GM19351 (cell line): ENCODE results near the gene NRROS.
A peak's percentile ranks its signal among the peaks of the same experiment; 100 is the strongest.

Experiments
- ATAC-seq: cut with Tn5 transposase; IDR thresholded peaks from one replicate; pipeline ENCODE4 v1.9.1; 2021; ENCODE audit warnings: mild to moderate bottlenecking, moderate library complexity; ENCODE audit not compliant: unreplicated experiment

Gene NRROS

GRCh38 chr3:196677353-196677752 is 37.9 kb downstream of the NRROS start:
- ATAC-seq = no peak

DNA sequence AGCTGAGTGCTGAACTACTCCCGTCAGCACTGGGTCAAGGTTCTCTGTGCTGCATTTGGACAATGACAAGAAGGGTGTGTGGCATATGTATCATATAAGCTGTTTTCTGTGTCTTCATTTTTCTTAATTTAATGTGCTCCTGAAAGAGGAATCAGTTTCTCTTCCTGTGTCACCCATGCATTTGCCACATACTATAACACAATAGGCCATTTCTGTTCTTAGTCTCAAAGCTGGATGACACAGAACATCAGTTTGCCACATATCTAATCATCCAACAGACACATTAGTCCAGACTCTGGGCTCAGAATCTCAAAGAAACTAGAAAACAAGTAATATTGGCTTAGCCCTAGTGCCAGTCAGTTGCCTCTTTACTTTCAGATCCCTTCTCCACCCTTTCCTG is 38.4 kb downstream of the NRROS start:
- ATAC-seq = no peak

DNA sequence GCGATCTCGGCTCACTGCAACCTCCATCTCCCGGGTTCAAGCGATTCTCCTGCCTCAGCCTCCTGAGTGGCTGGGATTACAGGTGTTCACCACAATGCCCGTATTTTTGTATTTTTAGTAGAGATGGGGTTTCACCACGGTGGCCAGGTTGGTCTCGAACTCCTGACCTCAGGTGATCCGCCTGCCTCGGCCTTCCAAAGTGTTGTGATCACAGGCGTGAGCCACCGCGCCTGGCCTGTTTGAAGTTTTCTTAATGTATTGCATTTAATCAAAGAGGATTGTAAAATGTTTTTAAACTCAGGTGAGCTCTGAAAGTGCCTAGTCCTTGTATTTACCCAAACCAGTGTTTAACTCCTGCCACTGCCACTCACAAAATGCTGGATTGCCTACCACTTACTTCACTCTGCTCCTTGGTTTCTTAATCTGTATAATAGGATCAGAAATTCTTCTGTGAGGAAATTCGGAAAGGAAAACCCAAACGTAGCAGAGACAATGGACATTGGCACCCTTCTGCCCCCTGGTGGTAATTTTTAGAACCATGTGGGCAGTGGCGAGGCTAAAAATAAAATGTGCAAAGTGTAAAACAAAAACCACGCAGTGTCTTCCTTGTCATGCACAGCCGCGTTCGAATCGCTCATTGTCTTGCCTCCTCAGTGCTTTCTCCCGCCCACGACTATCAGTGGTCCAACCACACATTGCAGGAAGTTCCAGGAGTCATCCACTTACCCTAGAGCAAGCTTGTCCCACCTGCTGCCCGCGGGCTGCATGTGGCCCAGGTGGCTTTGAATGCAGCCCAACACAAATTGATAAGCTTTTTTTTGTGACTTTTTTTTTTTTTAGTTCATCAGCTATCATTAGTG is 45.3 kb downstream of the NRROS start:
- ATAC-seq = peak; percentile 95

GRCh38 chr3:196686436-196686835 is 46.9 kb downstream of the NRROS start:
- no peak for ATAC-seq

DNA sequence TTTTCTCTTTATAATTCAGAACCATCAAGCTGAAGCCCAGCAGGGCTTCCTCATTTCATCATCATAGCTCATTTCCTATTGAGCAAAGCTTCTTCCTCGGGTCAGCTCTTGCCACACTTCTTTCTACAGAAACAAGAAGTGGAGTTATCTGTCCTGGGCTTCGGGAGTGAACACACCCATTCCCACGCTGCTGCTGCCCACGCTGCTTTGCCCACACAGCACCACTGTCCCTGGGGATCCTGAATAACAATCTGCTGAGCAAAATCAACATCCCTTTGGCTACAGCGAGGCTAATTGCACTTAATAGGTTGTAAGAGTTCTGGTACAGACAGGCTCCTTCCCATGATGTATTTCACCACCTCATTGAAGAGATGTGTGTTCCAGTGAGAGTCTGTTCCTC is 48.9 kb downstream of the NRROS start:
- ATAC-seq = no peak

DNA sequence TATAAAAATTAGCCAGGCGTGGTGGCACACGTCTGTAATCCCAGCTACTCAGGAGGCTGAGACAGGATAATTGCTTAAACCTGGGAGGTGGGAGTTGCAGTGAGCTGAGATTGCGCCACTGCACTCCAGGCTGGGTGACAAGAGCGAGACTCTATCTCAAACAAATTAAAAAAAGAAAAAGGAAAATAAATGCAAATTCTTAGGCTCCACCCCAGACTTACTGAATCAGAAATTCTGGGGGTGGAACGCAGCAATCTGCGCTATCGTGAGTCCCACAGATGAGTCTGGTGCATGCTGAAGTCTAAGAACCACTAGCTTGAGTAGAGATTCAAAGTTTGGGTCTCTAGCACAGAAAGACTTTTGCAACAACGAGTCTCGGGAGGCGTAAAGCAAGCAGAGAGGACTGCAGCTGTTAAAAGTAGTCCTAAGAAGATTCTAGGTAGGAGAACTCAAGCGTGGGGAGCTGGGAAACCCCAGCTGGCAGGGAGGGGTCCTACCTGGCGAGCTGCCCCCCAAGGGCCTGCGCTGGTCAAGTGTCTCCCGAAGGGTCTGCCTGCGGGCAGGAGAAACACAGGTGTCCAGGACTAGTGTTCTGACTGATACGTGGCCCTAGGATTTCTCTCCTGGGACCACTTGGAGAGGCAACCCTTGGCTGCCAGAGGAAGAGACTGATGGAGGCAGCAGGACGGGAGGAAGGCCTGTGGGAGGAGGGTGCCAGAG is 50.6 kb downstream of the NRROS start:
- ATAC-seq = no peak

DNA sequence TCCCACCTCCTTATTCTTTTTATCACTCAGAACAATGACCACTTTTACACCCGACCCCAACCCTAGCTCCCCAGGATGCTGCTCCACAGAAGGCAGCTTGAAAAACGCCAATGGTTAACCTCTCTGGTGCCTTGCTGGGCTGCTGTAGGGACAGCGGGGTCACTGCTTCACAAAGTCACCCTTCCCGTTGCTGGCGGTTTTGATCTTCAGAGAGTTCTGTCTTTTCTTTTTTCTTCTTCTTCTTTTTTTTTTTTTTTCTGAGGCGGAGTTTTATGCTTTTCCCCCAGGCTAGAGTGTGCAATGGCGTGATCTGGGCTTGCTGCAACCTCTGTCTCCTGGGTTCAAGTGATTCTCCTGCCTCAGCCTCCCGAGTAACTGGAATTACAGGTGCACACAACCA is 51.9 kb downstream of the NRROS start:
- no peak for ATAC-seq

DNA sequence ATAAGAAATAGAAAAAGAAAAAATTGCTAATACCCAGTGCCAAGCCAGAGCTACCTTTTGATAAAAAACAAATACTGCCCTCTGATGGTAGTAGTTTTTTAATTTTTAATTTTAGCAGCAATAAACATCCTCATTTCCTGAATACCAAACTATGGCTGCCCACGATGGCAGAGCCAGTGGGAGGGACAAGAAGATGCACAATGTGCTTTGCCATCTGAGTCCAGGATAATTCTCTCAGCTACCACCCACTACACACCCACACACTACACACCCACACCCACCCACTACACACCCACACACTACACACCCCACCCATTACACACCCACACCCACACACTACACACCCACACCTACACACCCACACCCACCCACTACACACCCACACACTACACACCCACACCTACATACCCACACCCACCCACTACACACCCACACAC is 54.7 kb downstream of the NRROS start:
- no peak for ATAC-seq

- no peak for ATAC-seq
Observed at GRCh38 chr3:196694941-196695848, 55.7 kb downstream of the NRROS start.

DNA sequence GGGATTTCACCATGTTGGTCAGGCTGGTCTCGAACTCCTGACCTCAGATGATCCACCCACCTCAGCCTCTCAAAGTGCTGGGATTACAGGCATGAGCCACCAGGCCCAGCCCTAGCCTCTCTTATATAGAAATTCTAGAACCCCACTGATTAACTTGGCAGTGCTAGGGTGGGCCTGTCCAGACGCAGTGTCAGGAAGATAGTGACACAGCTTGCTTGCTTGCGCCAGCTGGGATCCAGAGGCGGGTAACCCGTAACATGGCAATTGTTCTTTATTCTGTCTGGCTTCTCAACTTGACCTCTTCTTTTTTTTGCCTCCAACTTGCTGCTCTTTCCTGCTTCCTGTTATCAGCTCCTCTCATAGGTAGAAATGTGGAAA is 56.3 kb downstream of the NRROS start:
- no peak for ATAC-seq

DNA sequence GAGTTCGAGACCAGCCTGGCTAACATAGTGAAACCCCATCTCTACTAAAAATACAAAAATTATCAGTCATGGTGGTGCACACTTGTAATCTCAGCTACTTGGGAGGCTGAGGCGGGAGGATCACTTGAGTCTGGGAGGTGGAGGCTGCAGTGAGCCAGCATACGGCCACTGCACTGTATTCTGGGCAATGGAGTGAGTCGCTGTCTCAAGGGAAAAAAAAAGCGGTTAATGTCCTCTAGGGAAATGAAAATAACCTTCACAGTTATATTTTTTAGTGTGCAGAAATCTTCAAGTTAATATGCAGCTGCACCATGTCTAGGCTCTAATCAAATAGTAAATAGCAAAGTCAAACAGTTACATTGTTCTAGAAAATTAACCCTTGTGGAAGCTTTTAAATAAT is 57.8 kb downstream of the NRROS start:
- no peak for ATAC-seq

- no peak for ATAC-seq
Observed at GRCh38 chr3:196699749-196700148, 60.3 kb downstream of the NRROS start.

DNA sequence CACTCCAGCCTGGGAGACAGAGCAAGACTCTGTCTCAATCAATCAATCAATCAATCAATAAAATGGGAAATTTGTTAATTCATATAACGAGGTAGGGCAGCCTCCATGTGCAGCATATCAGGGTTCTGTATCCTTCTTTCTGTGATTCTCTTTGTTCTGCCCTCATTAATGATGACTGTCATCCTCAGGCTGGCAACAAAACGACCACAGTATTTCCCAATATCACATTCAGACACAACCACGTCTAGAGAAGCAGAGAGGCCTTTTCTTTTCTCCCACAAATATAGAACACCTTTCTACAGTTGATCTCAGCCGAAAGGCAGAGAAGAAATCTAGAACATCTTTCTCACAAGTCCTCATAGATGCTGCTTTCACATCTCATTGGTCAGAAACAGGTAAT is 61.3 kb downstream of the NRROS start:
- no peak for ATAC-seq

GRCh38 chr3:196706327-196706726 is 66.8 kb downstream of the NRROS start:
- no peak for ATAC-seq

DNA sequence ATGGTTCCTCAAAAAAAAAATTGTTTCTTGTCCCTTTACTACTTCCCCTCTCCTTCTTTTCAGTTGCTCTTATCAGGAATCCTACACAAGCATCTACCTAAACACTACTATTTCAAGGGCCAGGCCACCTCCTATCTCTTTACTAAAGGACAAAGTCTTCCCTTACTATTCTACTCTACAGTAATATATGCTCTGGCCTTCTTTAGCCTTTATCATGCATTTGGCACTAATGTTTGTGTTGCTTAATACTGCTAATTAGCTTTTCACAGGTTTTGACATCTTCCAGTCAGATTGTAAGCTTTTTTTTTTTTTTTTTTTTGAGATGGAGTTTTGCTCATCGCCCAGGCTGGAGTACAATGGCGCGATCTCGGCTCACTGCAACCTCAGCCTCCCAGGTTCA is 67.2 kb downstream of the NRROS start:
- ATAC-seq = no peak

DNA sequence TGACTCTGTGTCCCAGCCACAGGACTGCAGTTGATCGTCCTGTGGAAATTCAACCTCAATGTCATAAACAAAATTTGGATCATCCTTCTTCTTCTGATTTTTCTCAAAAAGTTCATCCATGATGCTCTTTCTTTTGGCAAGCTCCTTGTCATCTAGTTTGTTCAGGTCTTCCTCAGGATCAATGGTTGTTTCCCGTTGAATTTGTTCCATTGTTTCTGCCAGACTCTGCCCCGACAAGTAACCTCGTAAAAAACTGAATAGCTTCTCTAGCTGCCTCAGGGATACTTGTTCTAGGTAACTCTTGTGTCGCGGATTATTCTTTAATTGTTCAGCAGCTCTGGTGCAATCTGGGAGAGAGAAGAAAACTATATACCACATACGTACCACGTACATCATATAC is 68.1 kb downstream of the NRROS start:
- ATAC-seq = no peak

DNA sequence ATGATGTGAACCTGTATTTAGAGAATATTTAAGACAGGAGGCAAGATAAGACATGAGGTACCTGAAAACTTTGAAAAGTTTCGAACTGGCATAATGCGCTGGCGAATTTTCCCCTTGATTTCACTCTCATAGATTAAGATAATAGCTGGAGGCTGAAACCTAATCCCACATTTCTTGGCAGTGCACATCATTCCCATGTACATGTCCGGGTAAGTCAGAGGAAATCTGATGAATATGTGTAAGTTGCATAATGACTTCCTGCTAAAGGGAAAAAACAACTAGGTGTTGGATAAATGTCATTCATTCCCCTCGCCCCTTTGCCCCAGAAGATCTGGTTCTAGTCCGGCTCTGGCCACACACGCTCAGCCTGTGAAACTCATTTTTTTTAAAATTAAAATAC is 69.0 kb downstream of the NRROS start:
- no peak for ATAC-seq
